ENCODE data around the gene AP2A1. TPM values are rescaled to one million over a fixed set of nuclear protein-coding genes. Genes with fewer than 3 reads are reported as not detected.

Gene AP2A1
- total and polyA plus RNA-seq, 2 of the 13 experiments (the other 11 are each of a cell fraction or from before 2014, with no cell fraction given), result 22.7 to 39.7 TPM

- TF ChIP-seq E2F2 (CRISPR knock-in tag; IDR thresholded peaks at IDR 0.05; ENCODE audit: borderline replicate concordance) (peak; percentile 53; the same call in 1 of the 2 replicates), ZNF260 (CRISPR knock-in tag; IDR thresholded peaks at IDR 0.05; ENCODE audit: borderline replicate concordance, low read depth) (no peak), ZFP1 (CRISPR knock-in tag; IDR thresholded peaks at IDR 0.05) (no peak; the same call in 1 of the 2 replicates), ZNF121 (CRISPR knock-in tag; IDR thresholded peaks at IDR 0.05) (0 out of 2 replicates have a peak, but pooled peaks have one; percentile 10), ZNF33A (CRISPR knock-in tag; IDR thresholded peaks at IDR 0.05; ENCODE audit: borderline replicate concordance) (no peak), ZNF83 (CRISPR knock-in tag; IDR thresholded peaks at IDR 0.05; ENCODE audit: borderline replicate concordance) (no peak), GABPB1 (CRISPR knock-in tag; IDR thresholded peaks at IDR 0.05) (peak; percentile 79; the same call in 1 of the 2 replicates), ZNF740 (CRISPR knock-in tag; IDR thresholded peaks at IDR 0.05) (no peak), PHF21A (CRISPR knock-in tag; IDR thresholded peaks at IDR 0.05) (no peak), CBFB (CRISPR knock-in tag; IDR thresholded peaks at IDR 0.05) (peak; percentile 59; the same call in 1 of the 2 replicates), RFXAP (CRISPR knock-in tag; IDR thresholded peaks at IDR 0.05; ENCODE audit: borderline replicate concordance) (0 out of 2 replicates have a peak, but pooled peaks have one; percentile 48), SNAPC4 (CRISPR knock-in tag; IDR thresholded peaks at IDR 0.05) (no peak; the same call in 1 of the 2 replicates), PPARG (CRISPR knock-in tag; conservative IDR thresholded peaks at IDR 0.05) (peak; percentile 23; the same call in 1 of the 2 replicates), MYPOP (CRISPR knock-in tag; IDR thresholded peaks at IDR 0.05) (0 out of 2 replicates have a peak, but pooled peaks have one; percentile 19), ZNF20 (CRISPR knock-in tag; IDR thresholded peaks at IDR 0.05) (no peak), BRF2 (CRISPR knock-in tag; IDR thresholded peaks at IDR 0.05) (no peak), SETDB1 (CRISPR knock-in tag; IDR thresholded peaks at IDR 0.05; ENCODE audit: borderline replicate concordance) (no peak), ZNF572 (CRISPR knock-in tag; IDR thresholded peaks at IDR 0.05) (no peak)
Measured at GRCh38 chr19:49850487-49851342, 83.9 kb downstream of the AP2A1 start, which contains the start of gene PTOV1 (continued).
